ENCODE data around the gene TOM1L1. TPM values are rescaled to one million over a fixed set of nuclear protein-coding genes. Genes with fewer than 3 reads are reported as not detected.

TOM1L1 gene, protein sequence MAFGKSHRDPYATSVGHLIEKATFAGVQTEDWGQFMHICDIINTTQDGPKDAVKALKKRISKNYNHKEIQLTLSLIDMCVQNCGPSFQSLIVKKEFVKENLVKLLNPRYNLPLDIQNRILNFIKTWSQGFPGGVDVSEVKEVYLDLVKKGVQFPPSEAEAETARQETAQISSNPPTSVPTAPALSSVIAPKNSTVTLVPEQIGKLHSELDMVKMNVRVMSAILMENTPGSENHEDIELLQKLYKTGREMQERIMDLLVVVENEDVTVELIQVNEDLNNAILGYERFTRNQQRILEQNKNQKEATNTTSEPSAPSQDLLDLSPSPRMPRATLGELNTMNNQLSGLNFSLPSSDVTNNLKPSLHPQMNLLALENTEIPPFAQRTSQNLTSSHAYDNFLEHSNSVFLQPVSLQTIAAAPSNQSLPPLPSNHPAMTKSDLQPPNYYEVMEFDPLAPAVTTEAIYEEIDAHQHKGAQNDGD
- 16.0 and 16.8 TPM in 2 replicates for polyA plus RNA-seq (2013)

- Histone ChIP-seq H4K12ac (ENCODE audit: low read depth, low read length) (no peak within 1 kb of the TSS), H2BK120ac (ENCODE audit: insufficient read depth, low read length, poor library complexity) (no peak within 1 kb of the TSS), H2BK12ac (ENCODE audit: low read length) (no peak within 1 kb of the TSS), H2AK5ac (ENCODE audit: low read length) (no peak within 1 kb of the TSS), H3K4ac (ENCODE audit: low read depth, low read length) (no peak within 1 kb of the TSS), H3K14ac (ENCODE audit: low read length) (no peak within 1 kb of the TSS), H3K4me1 (ENCODE audit: control insufficient read depth in 1 of 2, insufficient read depth in 2 of 2, low read length in 2 of 2) (peaks cover 3 to 6% of the 10 kb centered on the region in 2 experiments), H3K79me1 (ENCODE audit: low read length) (peaks cover 2% of the 10 kb centered on the region), H3K18ac (ENCODE audit: low read length) (peak within 1 kb of the TSS; percentile 19), H3K9me3 (ENCODE audit: insufficient read depth, low read depth, low read length) (no peaks in the 10 kb centered on the region), H4K8ac (ENCODE audit: low read depth, low read length) (peak within 1 kb of the TSS; percentile 44), H3K23ac (ENCODE audit: low read length) (no peak within 1 kb of the TSS), H3K36me3 (ENCODE audit: control insufficient read depth in 1 of 2, insufficient read depth in 2 of 2, low read length in 2 of 2) (no peaks in the 10 kb centered on the region), H3K79me2 (ENCODE audit: control insufficient read depth, insufficient read depth, low read length, poor library complexity) (no peaks in the 10 kb centered on the region), H2BK5ac (ENCODE audit: low read depth, low read length, poor library complexity) (no peak within 1 kb of the TSS), H4K91ac (ENCODE audit: low read depth, low read length) (no peak within 1 kb of the TSS), H3K4me2 (ENCODE audit: low read length) (peak within 1 kb of the TSS; percentile 87), H2AFZ (ENCODE audit: insufficient read depth, low read length, poor library complexity) (peak within 1 kb of the TSS; percentile 62), H3K27ac (ENCODE audit: low read depth, low read length) (no peak within 1 kb of the TSS), H3K27me3 (ENCODE audit: insufficient read depth, low read length) (no peaks in the 10 kb centered on the region), H3K4me3 (ENCODE audit: low read depth, low read length) (peak within 1 kb of the TSS; percentile 86), H3K9ac (ENCODE audit: low read length) (peak within 1 kb of the TSS; percentile 28)
- peak; percentile 27 to 55 for DNase-seq
- WGBS (ENCODE audit: extremely low coverage, insufficient coverage, insufficient read length) = no CpG with 5 or more reads among the region's 67 CpGs
Measured at GRCh38 chr17:54900457-54901229, at the start of gene TOM1L1. Gene TOM1L1, plus strand, starts transcription at chr17:54900852. Its CDS starts 14 bp downstream, at chr17:54900866.

DNA sequence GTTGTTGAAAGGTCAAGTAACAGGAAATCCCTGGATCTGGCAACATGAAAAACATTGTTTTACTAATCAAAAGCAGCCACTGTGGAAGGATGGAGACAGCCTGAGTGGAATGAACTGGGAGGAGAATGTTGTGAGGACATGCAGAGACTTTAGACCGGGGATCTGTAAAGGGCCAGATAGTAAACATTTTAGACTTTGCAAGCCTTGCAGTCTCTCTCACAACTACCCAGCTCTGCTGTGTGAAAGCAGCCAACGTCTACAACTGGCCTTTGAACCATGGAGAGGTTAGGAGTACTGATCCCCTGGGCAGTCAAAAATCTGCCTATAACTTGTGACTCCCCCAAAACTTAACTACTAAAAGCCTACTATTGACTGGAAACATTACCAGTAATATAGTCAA lies 41.5 kb upstream of the TOM1L1 start:
- no peak overlapping the region for H2AK5ac ChIP-seq (ENCODE audit: low read length)
- no peak overlapping the region for H2BK120ac ChIP-seq (ENCODE audit: insufficient read depth, low read length, poor library complexity)
- no peak overlapping the region for H2BK5ac ChIP-seq (ENCODE audit: low read depth, low read length, poor library complexity)
- H2BK12ac ChIP-seq (ENCODE audit: low read length) = peak overlapping the region; percentile 59
- H3K36me3 ChIP-seq (ENCODE audit: control insufficient read depth in 1 of 2, insufficient read depth in 2 of 2, low read length in 2 of 2) = no peaks in the 10 kb centered on the region
- H3K4me1 ChIP-seq (ENCODE audit: control insufficient read depth in 1 of 2, insufficient read depth in 2 of 2, low read length in 2 of 2) = peaks cover 4 to 9% of the 10 kb centered on the region in 2 experiments
- H3K4me3 ChIP-seq (ENCODE audit: low read depth, low read length) = no peak overlapping the region
- H4K12ac ChIP-seq (ENCODE audit: low read depth, low read length) = no peak overlapping the region
- no peak overlapping the region for H3K27ac ChIP-seq (ENCODE audit: low read depth, low read length)
- no peak overlapping the region for H2AFZ ChIP-seq (ENCODE audit: insufficient read depth, low read length, poor library complexity)
- H4K8ac ChIP-seq (ENCODE audit: low read depth, low read length) = no peak overlapping the region
- no peaks in the 10 kb centered on the region for H3K27me3 ChIP-seq (ENCODE audit: insufficient read depth, low read length)
- H3K79me1 ChIP-seq (ENCODE audit: low read length) = no peaks in the 10 kb centered on the region
- H3K9ac ChIP-seq (ENCODE audit: low read length) = no peak overlapping the region
- H3K4ac ChIP-seq (ENCODE audit: low read depth, low read length) = no peak overlapping the region
- WGBS (ENCODE audit: extremely low coverage, insufficient coverage, insufficient read length) = no CpG with 5 or more reads among the region's 2 CpGs
- no peak overlapping the region for H3K4me2 ChIP-seq (ENCODE audit: low read length)
- no peak overlapping the region for H4K91ac ChIP-seq (ENCODE audit: low read depth, low read length)
- no peaks in the 10 kb centered on the region for H3K9me3 ChIP-seq (ENCODE audit: insufficient read depth, low read depth, low read length)
- H3K23ac ChIP-seq (ENCODE audit: low read length) = no peak overlapping the region
- no peak overlapping the region for H3K14ac ChIP-seq (ENCODE audit: low read length)
- H3K79me2 ChIP-seq (ENCODE audit: control insufficient read depth, insufficient read depth, low read length, poor library complexity) = no peaks in the 10 kb centered on the region
- no peak overlapping the region for H3K18ac ChIP-seq (ENCODE audit: low read length)
- no peak for DNase-seq

- no peaks in the 10 kb centered on the region for H3K36me3 ChIP-seq (ENCODE audit: control insufficient read depth in 1 of 2, insufficient read depth in 2 of 2, low read length in 2 of 2)
- H4K8ac ChIP-seq (ENCODE audit: low read depth, low read length) = no peak overlapping the region
- no peaks in the 10 kb centered on the region for H3K79me1 ChIP-seq (ENCODE audit: low read length)
- H3K4me1 ChIP-seq (ENCODE audit: control insufficient read depth in 1 of 2, insufficient read depth in 2 of 2, low read length in 2 of 2) = peaks cover 4 to 11% of the 10 kb centered on the region in 2 experiments
- no peaks in the 10 kb centered on the region for H3K27me3 ChIP-seq (ENCODE audit: insufficient read depth, low read length)
- H2BK5ac ChIP-seq (ENCODE audit: low read depth, low read length, poor library complexity) = no peak overlapping the region
- H2AFZ ChIP-seq (ENCODE audit: insufficient read depth, low read length, poor library complexity) = no peak overlapping the region
- H3K18ac ChIP-seq (ENCODE audit: low read length) = no peak overlapping the region
- no peaks in the 10 kb centered on the region for H3K9me3 ChIP-seq (ENCODE audit: insufficient read depth, low read depth, low read length)
- no peak overlapping the region for H4K12ac ChIP-seq (ENCODE audit: low read depth, low read length)
- no peak overlapping the region for H3K4me3 ChIP-seq (ENCODE audit: low read depth, low read length)
- no peak for DNase-seq
- H2AK5ac ChIP-seq (ENCODE audit: low read length) = no peak overlapping the region
- H3K14ac ChIP-seq (ENCODE audit: low read length) = no peak overlapping the region
- no peak overlapping the region for H3K9ac ChIP-seq (ENCODE audit: low read length)
- no peaks in the 10 kb centered on the region for H3K79me2 ChIP-seq (ENCODE audit: control insufficient read depth, insufficient read depth, low read length, poor library complexity)
- H3K23ac ChIP-seq (ENCODE audit: low read length) = no peak overlapping the region
- no peak overlapping the region for H2BK120ac ChIP-seq (ENCODE audit: insufficient read depth, low read length, poor library complexity)
- H3K27ac ChIP-seq (ENCODE audit: low read depth, low read length) = peak overlapping the region; percentile 20
- H2BK12ac ChIP-seq (ENCODE audit: low read length) = no peak overlapping the region
- no peak overlapping the region for H3K4ac ChIP-seq (ENCODE audit: low read depth, low read length)
- no peak overlapping the region for H3K4me2 ChIP-seq (ENCODE audit: low read length)
- no CpG with 5 or more reads among the region's 9 CpGs for WGBS (ENCODE audit: extremely low coverage, insufficient coverage, insufficient read length)
- H4K91ac ChIP-seq (ENCODE audit: low read depth, low read length) = no peak overlapping the region
Measured at GRCh38 chr17:54860617-54861470, 39.8 kb upstream of the TOM1L1 start.

DNA sequence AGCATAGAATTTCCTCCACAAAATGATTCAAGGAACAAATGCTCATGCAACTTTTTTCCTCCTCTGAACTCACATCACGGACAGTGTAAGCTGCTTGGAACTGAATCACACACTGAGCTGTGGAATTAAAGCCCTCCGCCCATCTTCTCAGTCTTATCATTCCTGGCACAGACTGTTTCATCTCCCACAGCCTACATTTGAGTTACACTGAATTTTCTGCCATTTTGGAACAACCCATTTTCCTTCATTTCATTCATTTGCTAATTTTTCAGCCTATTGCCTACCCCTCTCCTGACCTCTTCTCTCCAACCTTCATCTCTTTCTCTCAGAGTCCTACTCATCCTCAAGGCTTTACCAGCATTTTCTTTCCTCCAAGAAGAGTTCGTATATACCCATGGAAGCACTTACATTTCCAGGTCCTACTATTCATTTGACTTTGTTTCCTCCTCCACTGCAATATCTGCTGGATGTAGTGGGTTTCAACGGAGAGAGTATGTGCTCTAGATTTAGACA lies 39.1 kb upstream of the TOM1L1 start:
- Histone ChIP-seq H3K4me2 (ENCODE audit: low read length) (no peak overlapping the region), H2AK5ac (ENCODE audit: low read length) (no peak overlapping the region), H3K14ac (ENCODE audit: low read length) (no peak overlapping the region), H3K9ac (ENCODE audit: low read length) (no peak overlapping the region), H3K4ac (ENCODE audit: low read depth, low read length) (no peak overlapping the region), H3K4me1 (ENCODE audit: control insufficient read depth in 1 of 2, insufficient read depth in 2 of 2, low read length in 2 of 2) (peaks cover 4 to 11% of the 10 kb centered on the region in 2 experiments), H2BK120ac (ENCODE audit: insufficient read depth, low read length, poor library complexity) (no peak overlapping the region), H3K9me3 (ENCODE audit: insufficient read depth, low read depth, low read length) (no peaks in the 10 kb centered on the region), H3K23ac (ENCODE audit: low read length) (no peak overlapping the region), H3K4me3 (ENCODE audit: low read depth, low read length) (no peak overlapping the region), H3K27me3 (ENCODE audit: insufficient read depth, low read length) (no peaks in the 10 kb centered on the region), H3K79me1 (ENCODE audit: low read length) (no peaks in the 10 kb centered on the region), H4K8ac (ENCODE audit: low read depth, low read length) (no peak overlapping the region), H4K12ac (ENCODE audit: low read depth, low read length) (no peak overlapping the region), H2AFZ (ENCODE audit: insufficient read depth, low read length, poor library complexity) (no peak overlapping the region), H3K27ac (ENCODE audit: low read depth, low read length) (peak overlapping the region; percentile 20), H3K79me2 (ENCODE audit: control insufficient read depth, insufficient read depth, low read length, poor library complexity) (no peaks in the 10 kb centered on the region), H3K36me3 (ENCODE audit: control insufficient read depth in 1 of 2, insufficient read depth in 2 of 2, low read length in 2 of 2) (no peaks in the 10 kb centered on the region), H3K18ac (ENCODE audit: low read length) (no peak overlapping the region), H2BK12ac (ENCODE audit: low read length) (no peak overlapping the region), H2BK5ac (ENCODE audit: low read depth, low read length, poor library complexity) (no peak overlapping the region), H4K91ac (ENCODE audit: low read depth, low read length) (no peak overlapping the region)
- WGBS (ENCODE audit: extremely low coverage, insufficient coverage, insufficient read length) = no CpG with 5 or more reads among the region's 4 CpGs
- no peak for DNase-seq
